Hematopoietic multipotent progenitor cell treated with erythropoietin and hydrocortisone succinate and interleukin-3 and kit ligand, for 15 days (in vitro differentiated cells): ENCODE data around the gene IGSF21.

Experiments
- DNase-seq: peaks from one replicate; pipeline ENCODE4 v3.0.0-alpha.2; 2015; ENCODE audit warnings: low spot score

IGSF21 gene

GRCh38 chr1:18119771-18120377 lies 12.3 kb downstream of the IGSF21 start:
- no peak for DNase-seq

GRCh38 chr1:18120638-18121037 lies 13.0 kb downstream of the IGSF21 start:
- no peak for DNase-seq

- DNase-seq = no peak
Measured at GRCh38 chr1:18121072-18121820, 13.6 kb downstream of the IGSF21 start.

- DNase-seq = no peak
Measured at GRCh38 chr1:18123467-18123992, 15.9 kb downstream of the IGSF21 start.

- no peak for DNase-seq
Measured at GRCh38 chr1:18124977-18125376, 17.4 kb downstream of the IGSF21 start.

- no peak for DNase-seq
Measured at GRCh38 chr1:18126616-18127015, 19.0 kb downstream of the IGSF21 start.

GRCh38 chr1:18128298-18128697 lies 20.7 kb downstream of the IGSF21 start:
- no peak for DNase-seq

GRCh38 chr1:18130356-18130755 lies 22.8 kb downstream of the IGSF21 start:
- no peak for DNase-seq

- DNase-seq = no peak
Measured at GRCh38 chr1:18132022-18132710, 24.6 kb downstream of the IGSF21 start.

- DNase-seq = no peak
Measured at GRCh38 chr1:18132711-18133541, 25.3 kb downstream of the IGSF21 start.

GRCh38 chr1:18134324-18135046 lies 26.9 kb downstream of the IGSF21 start:
- no peak for DNase-seq

- no peak for DNase-seq
Measured at GRCh38 chr1:18137759-18138345, 30.3 kb downstream of the IGSF21 start.

GRCh38 chr1:18139198-18139981 lies 31.8 kb downstream of the IGSF21 start:
- DNase-seq = no peak

GRCh38 chr1:18140411-18140810 lies 32.8 kb downstream of the IGSF21 start:
- no peak for DNase-seq

GRCh38 chr1:18141661-18142060 lies 34.1 kb downstream of the IGSF21 start:
- DNase-seq = no peak

GRCh38 chr1:18142471-18142870 lies 34.9 kb downstream of the IGSF21 start:
- DNase-seq = no peak

- DNase-seq = no peak
Measured at GRCh38 chr1:18142969-18143368, 35.4 kb downstream of the IGSF21 start.

GRCh38 chr1:18144062-18144461 lies 36.5 kb downstream of the IGSF21 start:
- DNase-seq = no peak

GRCh38 chr1:18144916-18145647 lies 37.5 kb downstream of the IGSF21 start:
- no peak for DNase-seq
